Ectodermal cell (in vitro differentiated cells): Measurements from ENCODE around the gene F7.

Source experiments
- H3K27ac ChIP-seq: 2 replicates; pipeline ENCODE4 v1.7.0; 2013; ENCODE audit warnings: mild to moderate bottlenecking, low read depth, low read length; ENCODE audit not compliant: insufficient read depth, poor library complexity, severe bottlenecking
- H3K27me3 ChIP-seq: 2 replicates; pipeline ENCODE4 v1.7.0; 2013; ENCODE audit warnings: mild to moderate bottlenecking, low read length; ENCODE audit not compliant: insufficient read depth, control insufficient read depth, poor library complexity, severe bottlenecking
- H3K36me3 ChIP-seq: one replicate; pipeline ENCODE4 v1.7.0; 2013; ENCODE audit warnings: low read length; ENCODE audit not compliant: control insufficient read depth, insufficient read depth
- H3K4me1 ChIP-seq: one replicate; pipeline ENCODE4 v1.7.0; 2013; ENCODE audit warnings: low read length; ENCODE audit not compliant: control insufficient read depth, insufficient read depth
- H3K4me3 ChIP-seq: 2 replicates; pipeline ENCODE4 v1.7.0; 2013; ENCODE audit warnings: low read depth, low read length, control low read depth; ENCODE audit not compliant: insufficient read depth
- H3K9me3 ChIP-seq: 2 replicates; pipeline ENCODE4 v1.7.0; 2013; ENCODE audit warnings: mild to moderate bottlenecking, low read length, moderate library complexity; ENCODE audit not compliant: control insufficient read depth
- WGBS, 2 experiments: methylation state at CpG; one replicate each; pipeline ENCODE4 v1.1.7; 2013; ENCODE audit warnings: missing lambda C conversion rate in 2 of 2; 5-methylcytosine and 5-hydroxymethylcytosine counted together

F7 gene

GRCh38 chr13:113124211-113124970 lies 18.8 kb downstream of the F7 start:
- H3K27ac ChIP-seq, result no peak overlapping the region
- no peaks in the 10 kb centered on the region for H3K36me3 ChIP-seq
- 95 to 96% methylated on average over 19 of the region's 19 CpGs for WGBS, 2 experiments

GRCh38 chr13:113125506-113126264 lies 20.1 kb downstream of the F7 start:
- Histone ChIP-seq H3K9me3 (no peaks in the 10 kb centered on the region), H3K4me3 (no peak overlapping the region), H3K27me3 (no peaks in the 10 kb centered on the region), H3K4me1 (peaks cover 14% of the 10 kb centered on the region), H3K27ac (no peak overlapping the region), H3K36me3 (no peaks in the 10 kb centered on the region)
- 93 to 94% methylated on average over 19 of the region's 19 CpGs for WGBS, 2 experiments

More at GRCh38 chr13:113124211-113124970, 18.8 kb downstream of the F7 start:
- Histone ChIP-seq H3K4me3 (no peak overlapping the region), H3K27me3 (no peaks in the 10 kb centered on the region), H3K9me3 (no peaks in the 10 kb centered on the region), H3K4me1 (peaks cover 14% of the 10 kb centered on the region)

- WGBS, 2 experiments, result 93 to 94% methylated on average over 18 of the region's 18 CpGs
- Histone ChIP-seq H3K9me3 (no peaks in the 10 kb centered on the region), H3K27me3 (no peaks in the 10 kb centered on the region), H3K4me1 (peaks cover 14% of the 10 kb centered on the region), H3K36me3 (no peaks in the 10 kb centered on the region), H3K4me3 (no peak overlapping the region), H3K27ac (no peak overlapping the region)
Observed at GRCh38 chr13:113126265-113127150, 20.9 kb downstream of the F7 start.

DNA sequence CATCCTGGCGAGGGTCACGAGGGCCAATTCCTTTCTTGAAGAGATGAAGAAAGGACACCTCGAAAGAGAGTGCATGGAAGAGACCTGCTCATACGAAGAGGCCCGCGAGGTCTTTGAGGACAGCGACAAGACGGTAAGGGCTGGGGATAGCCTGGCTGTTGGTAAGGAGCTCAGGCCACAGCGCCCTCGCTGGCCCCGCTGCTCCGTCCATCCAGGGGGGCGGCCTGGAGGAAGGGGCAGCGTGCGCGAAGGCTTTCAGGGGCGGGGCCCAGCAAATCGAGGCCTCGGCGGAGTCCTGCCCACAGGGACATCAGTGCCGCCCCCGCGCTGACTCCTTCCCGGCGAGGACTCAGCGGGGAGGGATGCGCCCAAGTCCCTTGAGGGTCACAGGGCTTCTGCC lies 23.9 kb downstream of the F7 start:
- no peaks in the 10 kb centered on the region for H3K4me1 ChIP-seq
- WGBS, 2 experiments, result 89 to 90% methylated on average over 26 to 27 of the region's 27 CpGs
- H3K27ac ChIP-seq, result no peak overlapping the region
- H3K9me3 ChIP-seq, result no peaks in the 10 kb centered on the region
- no peaks in the 10 kb centered on the region for H3K36me3 ChIP-seq
- H3K27me3 ChIP-seq, result no peaks in the 10 kb centered on the region
- no peak overlapping the region for H3K4me3 ChIP-seq

GRCh38 chr13:113129921-113130750 lies 24.5 kb downstream of the F7 start:
- WGBS, 2 experiments, result 94 to 95% methylated on average over 60 of the region's 60 CpGs
- Histone ChIP-seq H3K9me3 (no peaks in the 10 kb centered on the region), H3K27me3 (no peaks in the 10 kb centered on the region), H3K4me3 (no peak overlapping the region), H3K36me3 (no peaks in the 10 kb centered on the region), H3K4me1 (no peaks in the 10 kb centered on the region), H3K27ac (no peak overlapping the region)

- H3K9me3 ChIP-seq, result no peaks in the 10 kb centered on the region
- 45 to 54% methylated on average over 1 of the region's 2 CpGs for WGBS, 2 experiments
- H3K4me3 ChIP-seq, result no peak overlapping the region
- no peak overlapping the region for H3K27ac ChIP-seq
- no peaks in the 10 kb centered on the region for H3K36me3 ChIP-seq
- H3K4me1 ChIP-seq, result peaks cover 7% of the 10 kb centered on the region
- H3K27me3 ChIP-seq, result no peaks in the 10 kb centered on the region
Observed at GRCh38 chr13:113135281-113135760, 29.7 kb downstream of the F7 start.

DNA sequence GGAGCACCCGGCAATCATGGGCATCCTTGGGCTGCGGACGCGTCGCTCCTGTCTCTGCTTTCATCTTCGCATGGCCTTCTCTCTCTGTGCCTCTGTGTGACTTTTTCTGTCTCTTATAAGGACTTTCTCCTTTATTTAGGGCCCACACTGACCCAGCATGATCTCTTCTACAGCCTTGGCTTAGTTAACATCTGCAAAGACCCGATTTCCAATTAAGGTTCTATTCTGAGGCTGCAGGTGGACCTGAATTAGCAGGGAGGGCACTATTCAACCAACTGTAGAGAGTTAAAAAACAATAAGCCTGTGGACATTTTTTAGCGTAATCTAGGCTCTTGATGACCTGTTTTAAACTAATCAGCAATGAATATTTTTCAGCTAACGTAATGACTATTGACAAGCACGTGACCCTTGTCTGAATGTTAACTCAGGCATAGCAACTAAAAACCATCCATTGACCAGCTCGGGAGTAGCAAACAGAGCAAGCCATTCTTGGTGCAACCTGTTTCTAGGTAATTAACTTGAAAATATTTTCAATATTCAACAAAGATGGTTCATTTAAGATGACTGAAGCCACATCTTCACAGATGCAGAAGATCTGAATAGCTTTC lies 32.2 kb downstream of the F7 start:
- no peak overlapping the region for H3K27ac ChIP-seq
- peaks cover 7% of the 10 kb centered on the region for H3K4me1 ChIP-seq

GRCh38 chr13:113138792-113139551 lies 33.4 kb downstream of the F7 start:
- H3K27ac ChIP-seq, result no peak overlapping the region
- 93 to 96% methylated on average over 16 of the region's 16 CpGs for WGBS, 2 experiments
- no peaks in the 10 kb centered on the region for H3K27me3 ChIP-seq
- H3K4me3 ChIP-seq, result no peak overlapping the region
- no peaks in the 10 kb centered on the region for H3K36me3 ChIP-seq
- peaks cover 11% of the 10 kb centered on the region for H3K4me1 ChIP-seq
- no peaks in the 10 kb centered on the region for H3K9me3 ChIP-seq

More for the DNA sequence above, 32.2 kb downstream of the F7 start:
- 57 to 58% methylated on average over 11 of the region's 11 CpGs for WGBS, 2 experiments
- Histone ChIP-seq H3K9me3 (no peaks in the 10 kb centered on the region), H3K4me3 (no peak overlapping the region), H3K27me3 (no peaks in the 10 kb centered on the region), H3K36me3 (no peaks in the 10 kb centered on the region)
